Ovary (tissue), 9 donors: ENCODE measurements around the gene GPC6. TPM values are rescaled to one million over a fixed set of nuclear protein-coding genes. Genes with fewer than 3 reads are reported as not detected.

Source experiments
- DNase-seq, 5 donors: peaks; one replicate each; pipeline ENCODE4 v3.0.0-alpha.2; 2019 to 2020
- H3K27ac ChIP-seq, 2 donors: fragments of 200-600 bp; one replicate each; pipeline versions ENCODE4 v1.5.1 to v1.8.0; 2019 to 2022
- H3K27me3 ChIP-seq: fragments of 200-600 bp; one replicate; pipeline ENCODE4 v1.8.0; 2022
- H3K36me3 ChIP-seq: fragments of 200-600 bp; sonication (generic); one replicate; pipeline ENCODE4 v1.5.1; 2019
- H3K4me1 ChIP-seq: one replicate; pipeline ENCODE4 v1.8.1; 2013; ENCODE audit warnings: mild to moderate bottlenecking, moderate library complexity; ENCODE audit not compliant: insufficient read depth
- H3K4me3 ChIP-seq: fragments of 200-600 bp; sonication (generic); one replicate; pipeline ENCODE4 v1.5.1; 2017
- H3K9me3 ChIP-seq, 2 donors: fragments of 200-600 bp in 1 of 2; sonication (generic) in 1 of 2; one replicate each; pipeline versions ENCODE4 v1.5.1 to v1.8.1; 2013 to 2019; ENCODE audit warnings: mild to moderate bottlenecking in 1 of 2, moderate library complexity in 1 of 2
- CTCF ChIP-seq, 3 donors: fragments of 450-650 bp in 2 of 3; fragments of 200-600 bp in 1 of 3; IDR thresholded peaks; one replicate each; pipeline versions ENCODE4 v1.5.1 to v1.8.0; 2016 to 2022; ENCODE audit warnings: antibody characterized with exemption in 3 of 3, mild to moderate bottlenecking in 1 of 3
- EP300 ChIP-seq: sonication (generic); formaldehyde crosslinking; IDR thresholded peaks from one replicate; pipeline ENCODE4 v1.6.1; 2017; ENCODE audit warnings: antibody characterized with exemption
- POLR2A ChIP-seq: fragments of 450-650 bp; IDR thresholded peaks from one replicate; pipeline ENCODE4 v1.6.1; 2017; ENCODE audit warnings: antibody characterized with exemption, mild to moderate bottlenecking, moderate library complexity
- WGBS, 3 donors: extraction: QIAGEN DNeasy Blood & Tissue Kit in 1 of 3; methylation state at CpG; one replicate each; pipeline versions ENCODE4 v1.1.5 to v1.1.7; 2013 to 2017; 5-methylcytosine and 5-hydroxymethylcytosine counted together
- intact Hi-C, 4 donors: fragments of 100-400 bp; cut with DNase I; formaldehyde crosslinking; loops; one replicate each; pipeline versions ENCODE4 v1.11.0 to v1.15.1; 2022 to 2023
- polyA plus RNA-seq, 2 donors: library from polyadenylated mRNA; stranded (reverse); fragments of 200-250 nt in 1 of 2; fragments of 350-450 nt in 1 of 2; fragmentation: Illumina TruSeq in 1 of 2; extraction: RNeasy Lipid Tissue Mini Kit (QIAGEN cat#74804) in 1 of 2; gene quantifications; one replicate each; pipeline ENCODE4 v1.2.3, GENCODE V29; 2013 to 2014
- total RNA-seq, 7 donors: library from RNA; depleted of rRNA in 2 of 7; stranded (reverse); fragments of >200 nt in 2 of 7; fragmentation: NEBNext Ultra II Directional in 3 of 7; extraction: Animal tissue kit (Norgen Biotek cat#: 25700) in 3 of 7; gene quantifications; one replicate each; pipeline versions ENCODE4 v1.1.0 to v1.2.4, GENCODE V29; 2016 to 2023
- donor health status: DM: no; HTN: no; CAD: no; lungs with moderate emphysema.
- donor health status: DM: no; HTN: no; CAD: no.
- donor health status: Bipolar disorder and iron deficiency.
- donor health status: DM: yes; HTN: yes; CAD: no.
- donor health status: DM: no; HTN: no; CAD: no.
- donor health status: DM: yes; HTN: yes; CAD: no.

GPC6 gene
- total and polyA plus RNA-seq, 9 donors, result 4.3 to 22.3 (median 17.9) TPM

- intact Hi-C loops, result no loop called here
- Histone ChIP-seq H3K27me3 (no peaks in the 10 kb centered on the region), H3K4me1 (peaks cover 2% of the 10 kb centered on the region), H3K27ac (no peak overlapping the region), H3K4me3 (no peak overlapping the region), H3K9me3 (no peaks in the 10 kb centered on the region), H3K36me3 (no peaks in the 10 kb centered on the region)
- TF ChIP-seq EP300 (no peak), CTCF (IDR thresholded peaks at IDR 0.05) (no peak), POLR2A (no peak)
- DNase-seq, result no peak
- 95% methylated on average over 11 of the region's 11 CpGs for WGBS, 3 donors
Measured at GRCh38 chr13:94053986-94054593, 827.5 kb downstream of the GPC6 start.

- no peaks in the 10 kb centered on the region for H3K9me3 ChIP-seq
- DNase-seq, result no peak
- intact Hi-C loops, result no loop called here
- H3K27ac ChIP-seq, result no peak overlapping the region
- TF ChIP-seq CTCF (IDR thresholded peaks at IDR 0.05) (no peak), EP300 (no peak), POLR2A (no peak)
- WGBS, 3 donors, result 69 to 85% (median 82%) methylated on average over 4 of the region's 4 CpGs
- H3K4me3 ChIP-seq, result no peak overlapping the region
- H3K27me3 ChIP-seq, result no peaks in the 10 kb centered on the region
- no peaks in the 10 kb centered on the region for H3K36me3 ChIP-seq
- peaks cover 2% of the 10 kb centered on the region for H3K4me1 ChIP-seq
Measured at GRCh38 chr13:94056362-94056990, 829.9 kb downstream of the GPC6 start.

- 67 to 70% (median 68%) methylated on average over 2 of the region's 2 CpGs for WGBS, 3 donors
- Histone ChIP-seq H3K4me1 (peaks cover 2% of the 10 kb centered on the region), H3K27ac (no peak overlapping the region), H3K4me3 (no peak overlapping the region), H3K27me3 (no peaks in the 10 kb centered on the region), H3K9me3 (no peaks in the 10 kb centered on the region), H3K36me3 (no peaks in the 10 kb centered on the region)
- TF ChIP-seq EP300, result no peak
- TF ChIP-seq CTCF (IDR thresholded peaks at IDR 0.05), result no peak
- no peak for TF ChIP-seq POLR2A
- intact Hi-C loops, result no loop called here
- no peak for DNase-seq
Measured at GRCh38 chr13:94057618-94058186, 831.1 kb downstream of the GPC6 start.

GRCh38 chr13:94058821-94059360, 832.3 kb downstream of the GPC6 start:
- Histone ChIP-seq H3K27me3 (no peaks in the 10 kb centered on the region), H3K9me3 (no peaks in the 10 kb centered on the region), H3K4me3 (no peak overlapping the region), H3K27ac (no peak overlapping the region), H3K36me3 (no peaks in the 10 kb centered on the region), H3K4me1 (peaks cover 7% of the 10 kb centered on the region)
- intact Hi-C loops, result no loop called here
- DNase-seq, result no peak
- WGBS, 3 donors, result 39 to 51% (median 47%) methylated on average over 2 of the region's 2 CpGs
- no peak for TF ChIP-seq POLR2A
- TF ChIP-seq EP300, result no peak
- TF ChIP-seq CTCF (IDR thresholded peaks at IDR 0.05), result no peak
